HepG2 (cell line): ENCODE measurements around the gene LSMEM2.

Experiments used
- BHLHE40 ChIP-seq: IDR thresholded peaks from 2 replicates; pipeline ENCODE4 v1.6.1; 2011; ENCODE audit warnings: low read length, improper control_type of control experiment
- CHD4 ChIP-seq: fragments of 200-600 bp; sonication (generic); IDR thresholded peaks from 2 replicates; pipeline ENCODE4 v1.7.0; 2017; ENCODE audit warnings: mild to moderate bottlenecking, low read length, borderline replicate concordance
- DZIP1 ChIP-seq: sonication (generic); formaldehyde crosslinking; IDR thresholded peaks from 2 replicates; pipeline ENCODE4 v1.5.0; 2020; ENCODE audit warnings: mild to moderate bottlenecking, missing genetic modification reagents
- FOXJ3 ChIP-seq: sonication (generic); formaldehyde crosslinking; IDR thresholded peaks from 2 replicates; pipeline ENCODE4 v1.4.0; 2020; ENCODE audit warnings: missing genetic modification reagents, mild to moderate bottlenecking, borderline replicate concordance
- HNF4G ChIP-seq, 2 experiments: sonication (generic) in 1 of 2; formaldehyde crosslinking in 1 of 2; IDR thresholded peaks; 2 replicates each; pipeline versions ENCODE4 v1.4.0 to v1.6.1; 2011 to 2020; ENCODE audit warnings: borderline replicate concordance in 2 of 2, low read depth in 2 of 2, mild to moderate bottlenecking in 2 of 2, low read length in 1 of 2, missing genetic modification reagents in 1 of 2, moderate library complexity in 1 of 2
- MAX ChIP-seq: IDR thresholded peaks from 2 replicates; pipeline ENCODE4 v1.6.1; 2012; ENCODE audit warnings: inconsistent platforms
- RAD51 ChIP-seq: fragments of 450-650 bp; IDR thresholded peaks from 2 replicates; pipeline ENCODE4 v1.6.1; 2016; ENCODE audit warnings: borderline replicate concordance
- SIN3A ChIP-seq: IDR thresholded peaks from 2 replicates; pipeline ENCODE4 v1.6.1; 2011; ENCODE audit warnings: low read depth, mild to moderate bottlenecking, control low read depth, low read length, borderline replicate concordance
- ZNF232 ChIP-seq: sonication (generic); formaldehyde crosslinking; IDR thresholded peaks from 2 replicates; pipeline ENCODE4 v1.4.0; 2020; ENCODE audit warnings: missing genetic modification reagents, borderline replicate concordance
- ZNF441 ChIP-seq: sonication (generic); formaldehyde crosslinking; IDR thresholded peaks from 2 replicates; pipeline ENCODE4 v1.7.0; 2021; ENCODE audit warnings: missing genetic modification reagents, borderline replicate concordance
- ZNF513 ChIP-seq: sonication (generic); formaldehyde crosslinking; conservative IDR thresholded peaks from 2 replicates; pipeline ENCODE4 v1.5.0; 2020; ENCODE audit warnings: missing genetic modification reagents
- ZNF747 ChIP-seq: sonication (generic); formaldehyde crosslinking; IDR thresholded peaks from 2 replicates; pipeline ENCODE4 v1.8.1; 2023; ENCODE audit warnings: missing genetic modification reagents, mild to moderate bottlenecking, borderline replicate concordance

- TF ChIP-seq ZNF747 (CRISPR knock-in tag): no peak
- no peak for TF ChIP-seq MAX
- TF ChIP-seq SIN3A: no peak
- TF ChIP-seq ZNF232 (CRISPR knock-in tag): no peak
- no peak for TF ChIP-seq ZNF441 (CRISPR knock-in tag)
- TF ChIP-seq CHD4: no peak
- no peak for TF ChIP-seq DZIP1 (CRISPR knock-in tag)
- no peak for TF ChIP-seq FOXJ3
- no peak for TF ChIP-seq RAD51
- TF ChIP-seq HNF4G (IDR thresholded peaks at IDR 0.05; ENCODE audit: borderline replicate concordance, low read depth, low read length): no peak
- no peak for TF ChIP-seq HNF4G (CRISPR knock-in tag; IDR thresholded peaks at IDR 0.05; ENCODE audit: borderline replicate concordance, low read depth)
- no peak for TF ChIP-seq ZNF513 (CRISPR knock-in tag)
- no peak for TF ChIP-seq BHLHE40
Measured at GRCh38 chr3:50242851-50243542, 35.9 kb upstream of the LSMEM2 start.
